ENCODE results near the gene RPL34. TPM values are rescaled to one million over a fixed set of nuclear protein-coding genes. Genes with fewer than 3 reads are reported as not detected.

The RPL34 gene
- total RNA-seq, 1 donor from 2014 or later, result 747 TPM

GRCh38 chr4:108620933-108621905 is 843 bp downstream of the RPL34 start:
- ATAC-seq, result no peak
- no peak for DNase-seq (ENCODE audit: missing footprints)
- intact Hi-C loops (cut with DNase I), result loop anchor here (1.0 kb wide), 1 partner anchor 29 kb away; the partner anchor contains the start of gene OSTC

GRCh38 chr4:108622022-108622421 is 1.6 kb downstream of the RPL34 start:
- ATAC-seq, result no peak
- DNase-seq (ENCODE audit: missing footprints), result no peak
- intact Hi-C loops (cut with DNase I), result no loop called here

GRCh38 chr4:108622828-108623227 is 2.5 kb downstream of the RPL34 start:
- ATAC-seq (no peak), DNase-seq (ENCODE audit: missing footprints) (no peak)
- intact Hi-C loops (cut with DNase I), result no loop called here

- intact Hi-C loops (cut with DNase I), result no loop called here
- no peak for ATAC-seq
- DNase-seq (ENCODE audit: missing footprints), result no peak
Measured at GRCh38 chr4:108624263-108625056, 4.1 kb downstream of the RPL34 start.

GRCh38 chr4:108626056-108626455 is 5.7 kb downstream of the RPL34 start:
- ATAC-seq (no peak), DNase-seq (ENCODE audit: missing footprints) (no peak)
- intact Hi-C loops (cut with DNase I), result no loop called here

GRCh38 chr4:108628411-108628810 is 8.0 kb downstream of the RPL34 start:
- intact Hi-C loops (cut with DNase I), result no loop called here
- ATAC-seq (no peak), DNase-seq (ENCODE audit: missing footprints) (no peak)

- ATAC-seq (no peak), DNase-seq (ENCODE audit: missing footprints) (no peak)
- intact Hi-C loops (cut with DNase I), result no loop called here
Measured at GRCh38 chr4:108635070-108635655, 14.8 kb downstream of the RPL34 start.

GRCh38 chr4:108636246-108636645 is 15.9 kb downstream of the RPL34 start:
- DNase-seq (ENCODE audit: missing footprints) (no peak), ATAC-seq (no peak)
- intact Hi-C loops (cut with DNase I), result no loop called here

- intact Hi-C loops (cut with DNase I), result no loop called here
- DNase-seq (ENCODE audit: missing footprints) (no peak), ATAC-seq (no peak)
Measured at GRCh38 chr4:108637856-108638255, 17.5 kb downstream of the RPL34 start.

GRCh38 chr4:108644237-108644636 is 23.9 kb downstream of the RPL34 start:
- no peak for ATAC-seq
- intact Hi-C loops (cut with DNase I), result no loop called here
- DNase-seq (ENCODE audit: missing footprints), result no peak

GRCh38 chr4:108646706-108647105 is 26.3 kb downstream of the RPL34 start:
- intact Hi-C loops (cut with DNase I), result no loop called here
- no peak for ATAC-seq
- no peak for DNase-seq (ENCODE audit: missing footprints)

GRCh38 chr4:108649863-108650211 is 29.5 kb downstream of the RPL34 start:
- ATAC-seq, result no peak
- intact Hi-C loops (cut with DNase I), result loop anchor here (1.0 kb wide), 1 partner anchor 30 kb away; the partner anchor contains the start of gene RPL34
- no peak for DNase-seq (ENCODE audit: missing footprints)

- intact Hi-C loops (cut with DNase I), result loop anchor here (1.0 kb wide), 1 partner anchor 30 kb away; the partner anchor contains the start of gene RPL34
- DNase-seq (ENCODE audit: missing footprints) (peak; percentile 98), ATAC-seq (peak; percentile 98)
Measured at GRCh38 chr4:108650212-108651013, 30.0 kb downstream of the RPL34 start, which contains the start of gene OSTC. TSS of gene OSTC (plus strand) at chr4:108650599. CDS start at chr4:108650656, 57 bp downstream.

GRCh38 chr4:108651014-108651791 is 30.8 kb downstream of the RPL34 start:
- intact Hi-C loops (cut with DNase I), result no loop called here
- ATAC-seq (no peak), DNase-seq (ENCODE audit: missing footprints) (no peak)

- intact Hi-C loops (cut with DNase I), result no loop called here
Measured at GRCh38 chr4:108662629-108663028, 42.3 kb downstream of the RPL34 start.

GRCh38 chr4:108674356-108674977 is 54.1 kb downstream of the RPL34 start:
- ATAC-seq (no peak), DNase-seq (ENCODE audit: missing footprints) (no peak)
- intact Hi-C loops (cut with DNase I), result no loop called here

More at GRCh38 chr4:108662629-108663028, 42.3 kb downstream of the RPL34 start:
- no peak for ATAC-seq
- DNase-seq (ENCODE audit: missing footprints), result no peak

Data from Right ventricle myocardium inferior (tissue), 1 donor.